WERI-Rb-1 (cell line): Measurements from ENCODE around the gene HRCT1.
"Not testable (repeated sequence)": the region's sequence is repeated elsewhere in the genome, so short reads cannot be mapped to it uniquely, and the experiment has no call there.

Source experiments
- DNase-seq: peaks from one replicate; pipeline ENCODE4 v3.0.0-alpha.2; 2020
- H3K27ac ChIP-seq: fragments of 250-450 bp; sonication (Bioruptor Pico); 2 replicates; pipeline ENCODE4 v1.5.1; 2020; ENCODE audit warnings: mild to moderate bottlenecking, moderate library complexity
- H3K27me3 ChIP-seq: fragments of 250-450 bp; sonication (Bioruptor Pico); 2 replicates; pipeline ENCODE4 v1.5.1; 2021; ENCODE audit warnings: mild to moderate bottlenecking, low read depth, moderate library complexity; ENCODE audit not compliant: insufficient read depth, severe bottlenecking
- H3K36me3 ChIP-seq: fragments of 250-450 bp; sonication (Bioruptor Pico); 2 replicates; pipeline ENCODE4 v1.5.1; 2020; ENCODE audit warnings: mild to moderate bottlenecking, moderate library complexity
- H3K4me3 ChIP-seq: 2 replicates; pipeline ENCODE4 v1.5.1; 2011; ENCODE audit warnings: low read depth, mild to moderate bottlenecking, control low read depth, low read length
- H3K9me3 ChIP-seq: fragments of 250-450 bp; sonication (Bioruptor Pico); 2 replicates; pipeline ENCODE4 v1.5.1; 2021; ENCODE audit warnings: mild to moderate bottlenecking, moderate library complexity; ENCODE audit not compliant: severe bottlenecking
- TF ChIP-seq, protein P1 (sequence below): IDR thresholded peaks from 2 replicates; pipeline ENCODE4 v1.5.1; 2011; ENCODE audit warnings: low read depth, mild to moderate bottlenecking, control low read depth, inconsistent platforms, low read length

Gene HRCT1

DNA sequence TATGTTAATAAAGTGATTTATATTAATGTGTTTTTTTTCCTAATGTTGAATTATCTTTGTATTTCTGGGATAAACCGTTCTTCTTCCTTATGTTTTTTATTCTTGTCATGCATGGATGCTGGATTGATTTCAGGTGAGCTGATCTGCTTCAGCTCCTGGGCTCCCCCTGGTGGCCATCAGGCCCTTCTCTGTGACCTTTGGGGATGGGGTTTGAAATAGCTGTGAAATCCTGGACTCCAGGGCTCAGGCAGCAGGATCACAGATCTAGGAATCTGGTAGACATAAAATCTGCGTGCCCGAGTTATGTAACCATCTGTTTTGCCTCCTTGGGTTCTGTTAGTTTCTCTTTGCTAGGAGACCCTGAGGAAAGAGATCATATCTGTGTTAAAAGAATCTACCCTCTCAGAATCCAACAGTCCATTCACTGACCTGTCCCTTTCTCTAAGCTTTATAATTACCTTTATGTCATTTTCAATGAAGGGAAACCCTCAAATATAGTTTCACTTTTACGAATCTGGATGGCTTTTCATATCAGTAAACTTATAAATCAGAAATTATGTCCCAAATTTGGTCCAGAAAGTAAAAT lies 23.6 kb upstream of the HRCT1 start:
- TF ChIP-seq, protein P1, sequence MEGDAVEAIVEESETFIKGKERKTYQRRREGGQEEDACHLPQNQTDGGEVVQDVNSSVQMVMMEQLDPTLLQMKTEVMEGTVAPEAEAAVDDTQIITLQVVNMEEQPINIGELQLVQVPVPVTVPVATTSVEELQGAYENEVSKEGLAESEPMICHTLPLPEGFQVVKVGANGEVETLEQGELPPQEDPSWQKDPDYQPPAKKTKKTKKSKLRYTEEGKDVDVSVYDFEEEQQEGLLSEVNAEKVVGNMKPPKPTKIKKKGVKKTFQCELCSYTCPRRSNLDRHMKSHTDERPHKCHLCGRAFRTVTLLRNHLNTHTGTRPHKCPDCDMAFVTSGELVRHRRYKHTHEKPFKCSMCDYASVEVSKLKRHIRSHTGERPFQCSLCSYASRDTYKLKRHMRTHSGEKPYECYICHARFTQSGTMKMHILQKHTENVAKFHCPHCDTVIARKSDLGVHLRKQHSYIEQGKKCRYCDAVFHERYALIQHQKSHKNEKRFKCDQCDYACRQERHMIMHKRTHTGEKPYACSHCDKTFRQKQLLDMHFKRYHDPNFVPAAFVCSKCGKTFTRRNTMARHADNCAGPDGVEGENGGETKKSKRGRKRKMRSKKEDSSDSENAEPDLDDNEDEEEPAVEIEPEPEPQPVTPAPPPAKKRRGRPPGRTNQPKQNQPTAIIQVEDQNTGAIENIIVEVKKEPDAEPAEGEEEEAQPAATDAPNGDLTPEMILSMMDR: peak; percentile 82
- Histone ChIP-seq H3K27ac (no peak overlapping the region), H3K9me3 (no peaks in the 10 kb centered on the region), H3K4me3 (no peak overlapping the region), H3K27me3 (no peaks in the 10 kb centered on the region), H3K36me3 (no peaks in the 10 kb centered on the region)
- peak; percentile 84 for DNase-seq

DNA sequence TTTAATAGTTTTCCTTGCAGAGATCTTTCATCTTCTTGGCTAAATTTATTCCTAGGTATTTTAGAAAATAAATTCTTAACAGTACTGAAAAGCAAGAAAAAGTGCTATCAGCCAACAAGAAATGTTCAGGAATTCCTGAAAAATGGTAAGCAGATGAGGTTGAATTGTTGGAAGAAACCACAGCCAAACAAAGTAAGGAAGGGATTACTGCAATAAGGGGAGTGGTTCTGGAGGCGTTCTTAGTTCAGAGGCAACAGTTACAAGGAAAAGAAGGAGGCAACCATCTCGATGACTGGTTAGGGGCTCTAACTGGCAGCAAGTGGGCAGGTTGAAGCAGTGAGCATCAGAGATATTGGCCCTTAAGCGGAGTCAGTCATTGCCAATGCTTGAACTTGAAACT lies 23.0 kb upstream of the HRCT1 start:
- TF ChIP-seq, protein P1: no peak
- DNase-seq: no peak
- no peak overlapping the region for H3K4me3 ChIP-seq
- H3K36me3 ChIP-seq: no peaks in the 10 kb centered on the region
- no peaks in the 10 kb centered on the region for H3K9me3 ChIP-seq
- no peak overlapping the region for H3K27ac ChIP-seq
- no peaks in the 10 kb centered on the region for H3K27me3 ChIP-seq

DNA sequence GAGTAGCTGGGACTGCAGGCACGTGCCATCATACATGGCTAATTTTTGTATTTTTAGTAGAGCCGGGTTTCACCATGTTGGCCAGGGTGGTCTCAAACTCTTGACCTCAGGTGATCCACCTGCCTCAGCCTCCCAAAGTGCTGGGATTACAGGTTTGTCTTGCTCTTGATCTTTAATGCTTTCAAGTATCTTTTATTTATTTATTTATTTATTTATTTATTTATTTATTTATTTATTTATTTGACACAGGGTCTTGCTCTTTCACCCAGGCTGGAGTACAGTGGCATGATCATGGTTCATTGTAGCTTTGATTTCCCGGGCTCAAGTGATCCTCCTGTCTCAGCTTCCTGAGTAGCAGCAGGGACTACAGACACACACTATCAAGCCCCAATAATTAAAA lies 21.1 kb upstream of the HRCT1 start:
- H3K9me3 ChIP-seq, H3K27ac ChIP-seq, H3K36me3 ChIP-seq, DNase-seq, H3K4me3 ChIP-seq, H3K27me3 ChIP-seq: not testable (repeated sequence)

DNA sequence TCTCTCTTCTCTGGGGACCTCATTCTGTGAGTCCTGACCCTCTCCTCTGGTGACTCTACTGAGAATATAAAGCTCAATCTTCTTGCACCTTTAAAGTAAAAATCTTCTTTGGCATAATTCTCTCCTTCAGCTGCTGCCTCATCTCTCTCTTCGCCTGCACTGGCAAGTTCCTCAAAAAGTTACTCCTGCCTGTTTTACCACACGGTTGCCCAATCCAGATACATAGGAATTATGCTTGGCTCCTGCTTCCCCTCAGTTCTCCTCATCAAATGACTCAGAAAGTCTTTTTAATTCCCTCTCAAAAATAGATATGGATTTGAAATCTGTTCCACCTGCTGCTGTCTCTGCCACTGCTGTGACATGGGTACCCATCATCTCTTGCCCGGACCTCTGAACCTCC lies 14.4 kb upstream of the HRCT1 start:
- TF ChIP-seq, protein P1: no peak

DNA sequence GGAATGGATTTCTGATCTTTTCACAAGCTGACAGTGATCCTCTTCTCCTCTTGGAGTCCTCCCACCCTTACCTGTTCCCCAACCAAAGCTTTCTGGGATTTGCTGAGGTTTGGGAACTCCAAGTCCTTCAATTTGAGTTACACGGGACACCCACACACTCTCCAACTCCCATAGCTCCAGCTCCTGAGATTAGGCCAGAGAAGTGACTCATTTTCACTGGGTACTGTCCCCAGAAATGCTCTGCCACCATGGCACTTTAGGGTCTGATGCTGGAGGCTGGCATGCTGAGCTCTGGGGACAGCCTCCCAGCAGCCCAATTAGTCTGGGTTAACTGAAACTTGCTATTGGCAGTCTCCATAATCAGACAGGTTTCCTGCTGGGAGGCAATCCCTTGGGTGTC lies 14.0 kb upstream of the HRCT1 start:
- Histone ChIP-seq H3K9me3 (no peaks in the 10 kb centered on the region), H3K27ac (no peak overlapping the region), H3K4me3 (no peak overlapping the region), H3K36me3 (no peaks in the 10 kb centered on the region), H3K27me3 (no peaks in the 10 kb centered on the region)
- TF ChIP-seq, protein P1: no peak
- DNase-seq: no peak

More for the DNA sequence above, 14.4 kb upstream of the HRCT1 start:
- no peak for DNase-seq
- Histone ChIP-seq H3K9me3 (no peaks in the 10 kb centered on the region), H3K4me3 (no peak overlapping the region), H3K27me3 (no peaks in the 10 kb centered on the region), H3K27ac (no peak overlapping the region), H3K36me3 (no peaks in the 10 kb centered on the region)

DNA sequence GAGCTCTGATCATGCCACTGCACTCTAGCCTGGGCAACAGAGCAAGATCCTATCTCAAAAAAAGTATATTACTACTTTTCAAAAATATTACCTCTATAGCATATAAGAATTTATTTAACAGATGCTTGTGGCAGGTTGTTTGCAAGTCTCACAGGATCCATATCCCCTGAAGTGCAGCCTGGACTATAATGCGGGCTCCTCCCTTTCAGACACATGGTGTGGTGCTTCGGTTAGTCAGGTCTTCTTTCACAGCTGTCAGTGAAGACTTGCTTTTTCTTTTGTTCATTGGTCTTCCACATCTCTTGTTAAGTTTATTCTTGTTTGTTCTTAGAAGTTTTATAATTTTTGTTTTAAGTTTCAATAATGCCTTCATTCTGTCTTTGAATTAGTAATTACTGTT lies 9.4 kb upstream of the HRCT1 start:
- Histone ChIP-seq H3K27me3 (no peaks in the 10 kb centered on the region), H3K4me3 (no peak overlapping the region), H3K27ac (no peak overlapping the region), H3K9me3 (no peaks in the 10 kb centered on the region), H3K36me3 (no peaks in the 10 kb centered on the region)
- no peak for DNase-seq
- TF ChIP-seq, protein P1: no peak

DNA sequence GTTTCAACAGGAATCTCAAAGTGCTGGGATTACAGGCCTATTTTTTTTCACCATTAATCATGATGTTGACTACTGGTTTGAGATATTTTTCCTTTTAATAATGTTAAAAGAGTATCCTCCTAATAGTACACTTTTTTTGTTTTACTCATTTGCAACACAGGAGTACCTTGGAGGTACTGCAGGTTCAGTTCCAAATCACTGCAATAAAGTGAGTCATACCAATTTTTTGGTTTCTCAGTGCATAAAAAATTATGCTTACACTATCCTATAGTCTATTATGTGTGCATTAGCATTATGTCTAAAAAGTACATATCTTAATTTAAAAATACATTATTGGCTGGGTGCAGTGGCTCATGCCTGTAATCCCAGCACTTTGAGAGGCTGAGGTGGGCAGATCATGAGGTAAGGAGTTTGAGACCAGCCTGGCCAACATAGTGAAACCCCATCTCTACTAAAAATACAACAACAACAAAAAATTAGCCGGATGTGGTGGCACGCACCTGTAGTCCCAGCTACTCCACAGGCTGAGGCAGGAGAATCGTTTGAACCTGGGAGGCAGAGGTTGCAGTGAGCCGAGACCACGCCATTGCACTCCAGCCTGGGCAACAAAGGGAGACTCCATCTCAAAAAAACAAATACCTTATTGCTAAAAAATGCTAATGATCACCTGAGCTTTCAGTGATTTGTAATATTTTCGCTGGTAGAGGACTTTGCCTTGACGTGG lies 8.5 kb upstream of the HRCT1 start:
- not testable (repeated sequence) for H3K4me3 ChIP-seq, H3K27me3 ChIP-seq, H3K27ac ChIP-seq, H3K9me3 ChIP-seq, DNase-seq, H3K36me3 ChIP-seq
